ENCODE data around the gene FBXL20. TPM values are rescaled to one million over a fixed set of nuclear protein-coding genes. Genes with fewer than 3 reads are reported as not detected.
"Not testable (repeated sequence)": the region's sequence is repeated elsewhere in the genome, so short reads cannot be mapped to it uniquely, and the experiment has no call there.

The FBXL20 gene
- total RNA-seq, 1 experiment from 2014 or later: 5.0 TPM

DNA sequence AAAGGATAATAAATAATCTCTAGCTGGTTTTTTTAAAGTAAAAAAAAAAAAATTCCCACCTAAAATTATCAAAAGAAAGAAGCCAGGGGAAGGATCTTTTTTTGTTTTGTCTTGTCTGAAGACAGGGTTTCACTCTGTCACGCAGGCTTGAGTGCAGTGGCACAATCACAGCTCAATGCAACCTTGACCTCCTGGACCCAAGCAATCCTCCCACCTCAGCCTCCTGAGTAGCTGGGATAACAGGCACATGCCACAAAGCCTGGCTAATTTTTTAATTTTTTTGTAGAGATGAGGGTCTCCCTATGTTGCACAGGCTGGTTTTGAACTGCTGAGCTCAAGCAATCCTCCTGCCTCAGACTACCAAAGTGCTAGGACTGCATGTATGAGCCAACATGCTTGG, 97.2 kb downstream of the FBXL20 start:
- Histone ChIP-seq H3F3A (ENCODE audit: low read length, unreplicated experiment) (no peaks in the 10 kb centered on the region), H3K27ac (ENCODE audit: low read length) (no peak overlapping the region), H3K4me1 (ENCODE audit: insufficient read depth, low read length) (no peaks in the 10 kb centered on the region), H3K9me3 (ENCODE audit: low read length) (no peaks in the 10 kb centered on the region), H3K79me2 (ENCODE audit: low read length) (no peaks in the 10 kb centered on the region), H3K9me2 (replicated peaks; ENCODE audit: low read length) (no peaks in the 10 kb centered on the region), H3K4me2 (ENCODE audit: low read length) (no peak overlapping the region), H3K4me3 (ENCODE audit: low read length) (no peak overlapping the region), H3K27me3 (ENCODE audit: low read length) (no peaks in the 10 kb centered on the region), H2AFZ (ENCODE audit: low read length) (no peak overlapping the region), H3K9ac (ENCODE audit: low read length) (no peak overlapping the region), H4K20me1 (ENCODE audit: low read length) (no peaks in the 10 kb centered on the region), H3K36me3 (ENCODE audit: low read depth, low read length) (no peaks in the 10 kb centered on the region)
- ChIA-PET CTCF (interaction anchor here (0.7 kb wide), 1 partner anchor 147 kb away, joined by 5 read pairs; no protein-coding TSS in a partner anchor), POLR2A (ENCODE audit: unreplicated experiment) (no interaction called here)
- no TSS peak for BruUV-seq (replicated peaks)
- no peak for ATAC-seq
- intact Hi-C loops (cut with micrococcal nuclease): no loop called here
- no peak for DNase-seq
- TF ChIP-seq EZH2 (IDR thresholded peaks at IDR 0.05; ENCODE audit: low read length, unreplicated experiment) (no peak), CTCF (conservative IDR thresholded peaks at IDR 0.05; ENCODE audit: low read depth, low read length) (no peak), EZH2phosphoT487 (IDR thresholded peaks at IDR 0.05; ENCODE audit: borderline replicate concordance, low read length) (no peak)

DNA sequence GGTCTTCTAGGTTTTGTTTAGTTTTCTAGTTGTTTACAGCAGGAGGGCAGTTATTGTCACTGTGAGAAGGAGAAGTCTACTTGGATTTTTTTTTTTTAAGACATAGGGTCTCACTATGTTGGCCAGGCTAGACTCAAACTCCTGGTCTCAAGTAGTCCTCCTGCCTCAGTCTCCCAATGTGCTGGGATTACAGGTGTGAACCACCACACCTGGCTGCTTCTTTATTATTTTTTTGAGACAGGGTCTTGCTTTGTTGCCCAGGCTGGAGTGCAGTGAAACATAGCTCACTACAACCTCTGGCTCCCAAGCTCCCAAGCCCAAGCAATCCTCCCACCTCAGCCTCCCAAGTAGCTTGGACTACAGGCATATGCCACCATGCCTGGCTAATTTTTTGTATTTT, 107.4 kb downstream of the FBXL20 start:
- ChIA-PET CTCF (no interaction called here), POLR2A (ENCODE audit: unreplicated experiment) (no interaction called here)
- Histone ChIP-seq H3K9ac (ENCODE audit: low read length) (no peak overlapping the region), H2AFZ (ENCODE audit: low read length) (no peak overlapping the region), H3K4me3 (ENCODE audit: low read length) (no peak overlapping the region), H3K9me3 (ENCODE audit: low read length) (no peaks in the 10 kb centered on the region), H4K20me1 (ENCODE audit: low read length) (no peaks in the 10 kb centered on the region), H3K4me2 (ENCODE audit: low read length) (no peak overlapping the region), H3K27ac (ENCODE audit: low read length) (no peak overlapping the region), H3K36me3 (ENCODE audit: low read depth, low read length) (no peaks in the 10 kb centered on the region), H3K4me1 (ENCODE audit: insufficient read depth, low read length) (no peaks in the 10 kb centered on the region), H3K9me2 (replicated peaks; ENCODE audit: low read length) (no peaks in the 10 kb centered on the region), H3K27me3 (ENCODE audit: low read length) (no peaks in the 10 kb centered on the region), H3K79me2 (ENCODE audit: low read length) (no peaks in the 10 kb centered on the region), H3F3A (ENCODE audit: low read length, unreplicated experiment) (no peaks in the 10 kb centered on the region)
- no peak for DNase-seq
- intact Hi-C loops (cut with micrococcal nuclease): no loop called here
- no TSS peak for BruUV-seq (replicated peaks)
- ATAC-seq: no peak
- TF ChIP-seq EZH2 (IDR thresholded peaks at IDR 0.05; ENCODE audit: low read length, unreplicated experiment) (no peak), EZH2phosphoT487 (IDR thresholded peaks at IDR 0.05; ENCODE audit: borderline replicate concordance, low read length) (no peak), CTCF (conservative IDR thresholded peaks at IDR 0.05; ENCODE audit: low read depth, low read length) (no peak)

- H3K27me3 ChIP-seq (ENCODE audit: low read length); H3K4me3 ChIP-seq (ENCODE audit: low read length); H2AFZ ChIP-seq (ENCODE audit: low read length); H3K4me2 ChIP-seq (ENCODE audit: low read length); CTCF ChIA-PET; H3K9ac ChIP-seq (ENCODE audit: low read length); POLR2A ChIA-PET (ENCODE audit: unreplicated experiment); H3K9me3 ChIP-seq (ENCODE audit: low read length); H4K20me1 ChIP-seq (ENCODE audit: low read length); BruUV-seq (replicated peaks); H3F3A ChIP-seq (ENCODE audit: low read length, unreplicated experiment); H3K27ac ChIP-seq (ENCODE audit: low read length); DNase-seq; H3K9me2 ChIP-seq (replicated peaks; ENCODE audit: low read length); ATAC-seq; H3K79me2 ChIP-seq (ENCODE audit: low read length); H3K4me1 ChIP-seq (ENCODE audit: insufficient read depth, low read length); intact Hi-C loops (cut with micrococcal nuclease); H3K36me3 ChIP-seq (ENCODE audit: low read depth, low read length): not testable (repeated sequence)
Measured at GRCh38 chr17:39292546-39292945, 108.9 kb downstream of the FBXL20 start.

- H2AFZ ChIP-seq (ENCODE audit: low read length); POLR2A ChIA-PET (ENCODE audit: unreplicated experiment); H3K4me2 ChIP-seq (ENCODE audit: low read length); H3K4me1 ChIP-seq (ENCODE audit: insufficient read depth, low read length); BruUV-seq (replicated peaks); H3K36me3 ChIP-seq (ENCODE audit: low read depth, low read length); H3K4me3 ChIP-seq (ENCODE audit: low read length); DNase-seq; H3K79me2 ChIP-seq (ENCODE audit: low read length); ATAC-seq; H3K9me2 ChIP-seq (replicated peaks; ENCODE audit: low read length); H3K27ac ChIP-seq (ENCODE audit: low read length); H3K27me3 ChIP-seq (ENCODE audit: low read length); H3F3A ChIP-seq (ENCODE audit: low read length, unreplicated experiment); H3K9ac ChIP-seq (ENCODE audit: low read length); intact Hi-C loops (cut with micrococcal nuclease); CTCF ChIA-PET; H4K20me1 ChIP-seq (ENCODE audit: low read length); H3K9me3 ChIP-seq (ENCODE audit: low read length): not testable (repeated sequence)
Measured at GRCh38 chr17:39286513-39286912, 114.9 kb downstream of the FBXL20 start.
